ENCODE data around the gene RHBDL1. TPM values are rescaled to one million over a fixed set of nuclear protein-coding genes. Genes with fewer than 3 reads are reported as not detected.

Gene RHBDL1
- total and polyA plus RNA-seq, 9 of the 15 experiments (the other 6 are each of a cell fraction or from before 2014, with no cell fraction given) = 0.03 to 5.6 (median 1.3) TPM; not detected in 1

GRCh38 chr16:720990-721764 lies 45.7 kb downstream of the RHBDL1 start, which contains the start of gene ANTKMT (continued):
- peak; percentile 93 to 99 (median 98) for TF ChIP-seq ZBTB11 (CRISPR knock-in tag; IDR thresholded peaks at IDR 0.05)
- TF ChIP-seq SAFB (IDR thresholded peaks at IDR 0.05; ENCODE audit: borderline replicate concordance, low read depth, low read length) = 0 out of 2 replicates have a peak, but pooled peaks have one; percentile 4
- TF ChIP-seq NUFIP1 (IDR thresholded peaks at IDR 0.05; ENCODE audit: partially characterized antibody) = no peak
- TF ChIP-seq KLF10 (CRISPR knock-in tag; IDR thresholded peaks at IDR 0.05) = no peak
- TF ChIP-seq SAP30 (IDR thresholded peaks at IDR 0.05; ENCODE audit: borderline replicate concordance, insufficient read depth, low read depth, low read length, poor library complexity, severe bottlenecking) = peak; percentile 48
- TF ChIP-seq TRIM24 (IDR thresholded peaks at IDR 0.05) = peak in 1 of 2 experiments; percentile 88; a peak in 2 of 4 replicates
- TF ChIP-seq, protein P1, sequence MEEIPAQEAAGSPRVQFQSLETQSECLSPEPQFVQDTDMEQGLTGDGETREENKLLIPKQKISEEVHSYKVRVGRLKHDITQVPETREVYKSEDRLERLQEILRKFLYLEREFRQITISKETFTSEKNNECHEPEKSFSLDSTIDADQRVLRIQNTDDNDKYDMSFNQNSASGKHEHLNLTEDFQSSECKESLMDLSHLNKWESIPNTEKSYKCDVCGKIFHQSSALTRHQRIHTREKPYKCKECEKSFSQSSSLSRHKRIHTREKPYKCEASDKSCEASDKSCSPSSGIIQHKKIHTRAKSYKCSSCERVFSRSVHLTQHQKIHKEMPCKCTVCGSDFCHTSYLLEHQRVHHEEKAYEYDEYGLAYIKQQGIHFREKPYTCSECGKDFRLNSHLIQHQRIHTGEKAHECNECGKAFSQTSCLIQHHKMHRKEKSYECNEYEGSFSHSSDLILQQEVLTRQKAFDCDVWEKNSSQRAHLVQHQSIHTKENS (CRISPR knock-in tag; IDR thresholded peaks at IDR 0.05) = no peak
- TF ChIP-seq POLR3A (IDR thresholded peaks at IDR 0.05; ENCODE audit: borderline replicate concordance, extremely low read depth, insufficient read depth, insufficient read length) = no peak
- TF ChIP-seq TAF1 (IDR thresholded peaks at IDR 0.05; ENCODE audit: control insufficient read depth, extremely low read depth, insufficient read depth, low read length, severe bottlenecking) = peak; percentile 82
- TF ChIP-seq PHB2 (IDR thresholded peaks at IDR 0.05; ENCODE audit: low read depth) = no peak
- TF ChIP-seq PCBP1 (IDR thresholded peaks at IDR 0.05; ENCODE audit: low read depth, low read length, poor library complexity, severe bottlenecking) = peak; percentile 17
- TF ChIP-seq, protein P2, sequence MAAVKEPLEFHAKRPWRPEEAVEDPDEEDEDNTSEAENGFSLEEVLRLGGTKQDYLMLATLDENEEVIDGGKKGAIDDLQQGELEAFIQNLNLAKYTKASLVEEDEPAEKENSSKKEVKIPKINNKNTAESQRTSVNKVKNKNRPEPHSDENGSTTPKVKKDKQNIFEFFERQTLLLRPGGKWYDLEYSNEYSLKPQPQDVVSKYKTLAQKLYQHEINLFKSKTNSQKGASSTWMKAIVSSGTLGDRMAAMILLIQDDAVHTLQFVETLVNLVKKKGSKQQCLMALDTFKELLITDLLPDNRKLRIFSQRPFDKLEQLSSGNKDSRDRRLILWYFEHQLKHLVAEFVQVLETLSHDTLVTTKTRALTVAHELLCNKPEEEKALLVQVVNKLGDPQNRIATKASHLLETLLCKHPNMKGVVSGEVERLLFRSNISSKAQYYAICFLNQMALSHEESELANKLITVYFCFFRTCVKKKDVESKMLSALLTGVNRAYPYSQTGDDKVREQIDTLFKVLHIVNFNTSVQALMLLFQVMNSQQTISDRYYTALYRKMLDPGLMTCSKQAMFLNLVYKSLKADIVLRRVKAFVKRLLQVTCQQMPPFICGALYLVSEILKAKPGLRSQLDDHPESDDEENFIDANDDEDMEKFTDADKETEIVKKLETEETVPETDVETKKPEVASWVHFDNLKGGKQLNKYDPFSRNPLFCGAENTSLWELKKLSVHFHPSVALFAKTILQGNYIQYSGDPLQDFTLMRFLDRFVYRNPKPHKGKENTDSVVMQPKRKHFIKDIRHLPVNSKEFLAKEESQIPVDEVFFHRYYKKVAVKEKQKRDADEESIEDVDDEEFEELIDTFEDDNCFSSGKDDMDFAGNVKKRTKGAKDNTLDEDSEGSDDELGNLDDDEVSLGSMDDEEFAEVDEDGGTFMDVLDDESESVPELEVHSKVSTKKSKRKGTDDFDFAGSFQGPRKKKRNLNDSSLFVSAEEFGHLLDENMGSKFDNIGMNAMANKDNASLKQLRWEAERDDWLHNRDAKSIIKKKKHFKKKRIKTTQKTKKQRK (IDR thresholded peaks at IDR 0.05; ENCODE audit: borderline replicate concordance, low read depth, low read length) = no peak
- TF ChIP-seq CTBP1 (IDR thresholded peaks at IDR 0.05; ENCODE audit: borderline replicate concordance) = peak; percentile 99
- TF ChIP-seq RBM39 (optimal IDR thresholded peaks at IDR 0.05; ENCODE audit: low read depth, low read length) = no peak
- peak; percentile 82; the same call in 1 of the 2 replicates for TF ChIP-seq GTF2E2 (tag; IDR thresholded peaks at IDR 0.05)

Measured in K562 (cell line).